ENCODE data around the gene TOR3A.

DNA sequence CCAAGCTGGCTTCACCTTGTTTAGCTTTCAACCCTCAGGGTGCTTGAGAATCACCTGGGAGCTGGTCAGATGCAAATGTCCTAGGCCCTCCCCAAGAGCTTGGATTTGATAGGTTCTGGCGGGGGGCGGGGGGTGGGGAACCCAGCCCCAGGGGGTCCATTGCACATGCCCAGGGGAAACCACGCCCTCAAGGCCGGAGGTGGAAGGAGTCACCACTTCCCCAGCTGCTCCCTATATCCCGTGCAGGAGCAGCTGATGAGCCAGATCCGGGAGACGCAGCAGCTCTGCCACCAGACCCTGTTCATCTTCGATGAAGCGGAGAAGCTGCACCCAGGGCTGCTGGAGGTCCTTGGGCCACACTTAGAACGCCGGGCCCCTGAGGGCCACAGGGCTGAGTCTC lies 5.8 kb downstream of the TOR3A start:
- TF ChIP-seq, protein P1, sequence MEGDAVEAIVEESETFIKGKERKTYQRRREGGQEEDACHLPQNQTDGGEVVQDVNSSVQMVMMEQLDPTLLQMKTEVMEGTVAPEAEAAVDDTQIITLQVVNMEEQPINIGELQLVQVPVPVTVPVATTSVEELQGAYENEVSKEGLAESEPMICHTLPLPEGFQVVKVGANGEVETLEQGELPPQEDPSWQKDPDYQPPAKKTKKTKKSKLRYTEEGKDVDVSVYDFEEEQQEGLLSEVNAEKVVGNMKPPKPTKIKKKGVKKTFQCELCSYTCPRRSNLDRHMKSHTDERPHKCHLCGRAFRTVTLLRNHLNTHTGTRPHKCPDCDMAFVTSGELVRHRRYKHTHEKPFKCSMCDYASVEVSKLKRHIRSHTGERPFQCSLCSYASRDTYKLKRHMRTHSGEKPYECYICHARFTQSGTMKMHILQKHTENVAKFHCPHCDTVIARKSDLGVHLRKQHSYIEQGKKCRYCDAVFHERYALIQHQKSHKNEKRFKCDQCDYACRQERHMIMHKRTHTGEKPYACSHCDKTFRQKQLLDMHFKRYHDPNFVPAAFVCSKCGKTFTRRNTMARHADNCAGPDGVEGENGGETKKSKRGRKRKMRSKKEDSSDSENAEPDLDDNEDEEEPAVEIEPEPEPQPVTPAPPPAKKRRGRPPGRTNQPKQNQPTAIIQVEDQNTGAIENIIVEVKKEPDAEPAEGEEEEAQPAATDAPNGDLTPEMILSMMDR (IDR thresholded peaks at IDR 0.05): no peak
- no peak for TF ChIP-seq ZFX (IDR thresholded peaks at IDR 0.05; ENCODE audit: borderline replicate concordance)

Data from 22Rv1 (cell line).